GM19099 (cell line): ENCODE results near the gene TRERF1.

Experiments used
- POLR2A ChIP-seq: IDR thresholded peaks from 3 replicates; pipeline ENCODE4 v1.6.1; 2011; ENCODE audit warnings: low read depth; ENCODE audit not compliant: insufficient read length; ENCODE audit errors: extremely low read depth

TRERF1 gene

DNA sequence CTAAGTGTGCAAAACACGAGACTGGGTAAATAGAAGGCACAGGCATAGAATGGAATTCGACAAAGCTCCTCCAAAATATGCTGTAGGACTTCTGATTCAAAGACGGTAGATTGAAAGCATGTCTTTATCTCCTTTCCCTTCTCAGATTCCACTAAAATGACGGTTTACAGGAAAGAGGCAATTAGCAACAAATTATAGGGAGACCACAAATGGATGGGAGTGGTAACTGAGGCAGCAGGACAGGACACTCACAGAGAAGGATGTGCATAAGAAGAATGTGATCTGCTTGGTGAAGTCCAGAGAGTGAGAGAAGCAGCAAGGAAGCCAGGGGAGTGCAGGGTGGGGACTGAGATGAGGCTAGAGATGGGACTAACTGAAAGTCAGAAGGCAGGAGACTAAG lies 120.7 kb downstream of the TRERF1 start:
- TF ChIP-seq POLR2A = no peak

DNA sequence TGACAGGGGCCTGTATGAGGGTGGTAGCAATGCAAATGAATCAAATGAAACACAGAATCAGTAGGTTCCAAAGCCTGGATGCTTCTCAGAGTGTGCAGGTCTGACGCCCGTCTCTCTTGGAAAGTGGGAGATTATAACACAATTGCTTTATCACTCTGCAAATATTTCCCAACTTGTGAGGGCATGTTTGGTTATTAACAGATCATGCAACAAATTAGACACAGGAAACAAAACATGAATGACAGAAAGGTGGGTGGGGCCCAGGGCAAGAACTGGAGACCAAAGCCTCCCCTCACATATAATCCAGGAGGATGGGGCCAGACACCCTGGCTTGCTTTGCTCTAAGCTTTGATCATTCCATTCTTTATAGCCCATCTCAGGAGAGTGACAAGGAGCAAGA lies 125.5 kb downstream of the TRERF1 start:
- TF ChIP-seq POLR2A = no peak

- TF ChIP-seq POLR2A = no peak
Measured at GRCh38 chr6:42322676-42323075, 129.1 kb downstream of the TRERF1 start.

GRCh38 chr6:42321976-42322375 lies 129.8 kb downstream of the TRERF1 start:
- TF ChIP-seq POLR2A = no peak

GRCh38 chr6:42320762-42321161 lies 131.0 kb downstream of the TRERF1 start:
- no peak for TF ChIP-seq POLR2A

GRCh38 chr6:42318480-42318879 lies 133.2 kb downstream of the TRERF1 start:
- TF ChIP-seq POLR2A = no peak

DNA sequence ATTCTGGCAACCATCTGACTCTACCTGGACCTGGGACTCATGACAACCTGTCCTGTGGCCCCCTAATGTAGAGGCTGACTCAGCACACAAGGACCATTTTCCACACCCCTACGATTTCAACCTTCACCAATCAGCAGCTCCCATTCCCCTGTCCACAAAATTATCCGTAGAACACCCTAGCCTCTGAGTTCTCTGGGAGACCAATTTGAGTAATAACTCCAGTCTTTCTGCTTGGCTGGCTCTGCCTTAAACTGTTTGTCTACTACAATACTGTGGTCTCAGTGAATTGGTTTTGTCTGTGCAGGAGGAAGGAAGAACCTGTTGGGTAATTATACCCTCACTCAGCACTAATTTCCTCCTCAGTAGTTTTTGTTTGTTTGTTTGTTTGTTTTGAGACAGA lies 134.7 kb downstream of the TRERF1 start:
- TF ChIP-seq POLR2A = no peak

DNA sequence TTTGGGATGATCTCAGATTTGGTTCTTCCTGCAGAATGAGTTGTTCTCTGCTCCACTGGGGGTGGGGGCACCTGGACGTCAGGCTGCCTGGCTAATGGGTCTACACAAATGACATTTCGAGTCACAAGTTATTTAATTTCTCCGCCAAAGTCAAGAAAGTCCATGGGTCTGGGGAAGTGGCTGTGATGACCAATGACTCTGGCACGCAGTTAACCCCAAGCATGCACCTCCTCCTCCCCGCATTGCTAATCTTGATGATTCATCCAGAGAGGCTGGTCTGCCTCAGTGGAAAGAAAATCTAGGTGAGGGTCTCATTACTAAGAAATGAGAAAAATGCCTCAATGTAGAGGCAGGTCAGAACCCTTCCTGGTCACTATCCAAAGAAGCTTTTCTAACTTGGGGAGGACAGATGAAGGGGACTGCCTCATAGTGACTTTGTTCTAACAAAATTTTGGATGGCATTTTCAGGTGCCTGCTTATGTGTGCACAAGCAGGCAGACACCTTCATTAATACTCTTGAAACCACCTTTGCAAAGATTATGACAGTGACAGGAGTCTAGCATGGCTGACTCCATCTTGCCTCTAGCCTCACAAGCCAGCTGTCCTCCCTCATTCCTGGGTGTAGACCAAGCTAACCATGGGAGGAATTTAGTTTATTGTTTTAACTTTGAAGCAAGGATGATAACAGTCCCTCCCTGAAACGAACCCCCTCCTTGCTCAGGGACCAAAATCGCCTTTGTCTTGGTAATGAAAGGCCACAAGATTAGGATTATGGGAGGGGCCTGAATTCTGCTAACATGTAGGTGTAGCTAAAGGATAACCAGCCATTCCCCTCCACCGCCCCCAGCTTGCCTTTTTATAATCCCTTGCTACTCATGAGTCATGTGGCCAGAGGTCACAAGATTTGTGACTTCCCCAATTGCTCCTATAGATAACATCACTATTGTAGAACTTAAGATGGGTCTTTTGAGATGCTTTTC lies 135.4 kb downstream of the TRERF1 start:
- TF ChIP-seq POLR2A = no peak

GRCh38 chr6:42315259-42315990 lies 136.3 kb downstream of the TRERF1 start:
- no peak for TF ChIP-seq POLR2A

DNA sequence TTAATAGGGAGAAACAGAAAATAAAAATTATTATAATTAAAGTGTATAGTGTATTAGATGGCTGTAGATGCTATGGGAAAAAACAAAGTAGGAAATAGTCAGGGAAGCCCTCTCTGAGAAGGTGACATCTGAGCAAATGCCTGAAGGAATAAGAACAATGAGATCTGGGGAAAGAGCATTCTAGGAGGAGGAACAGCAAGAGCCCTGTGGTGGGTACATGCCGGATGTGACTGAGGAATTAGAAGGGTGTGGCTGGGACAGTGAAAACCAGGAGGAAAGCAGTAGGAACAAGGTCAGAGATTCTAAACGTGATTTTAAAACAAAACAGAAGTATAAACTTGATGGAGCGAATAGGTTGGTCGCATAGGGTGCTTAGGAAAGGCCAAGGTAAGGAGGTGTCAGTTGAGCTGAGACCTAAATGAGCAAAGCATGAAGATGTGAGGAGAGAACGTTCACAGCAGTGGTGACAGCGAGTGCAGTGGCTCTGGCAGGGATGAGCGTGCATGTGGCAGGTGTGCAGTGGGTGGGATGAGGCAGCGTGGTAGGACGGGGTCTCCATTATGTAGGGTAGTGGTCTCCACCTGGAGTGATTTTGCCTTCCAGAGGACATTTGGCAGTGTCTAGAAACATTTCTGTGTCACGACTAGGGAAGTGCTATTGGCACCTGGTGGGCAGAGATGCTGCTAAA lies 137.0 kb downstream of the TRERF1 start:
- no peak for TF ChIP-seq POLR2A

GRCh38 chr6:42313941-42314570 lies 137.7 kb downstream of the TRERF1 start:
- no peak for TF ChIP-seq POLR2A

GRCh38 chr6:42313038-42313437 lies 138.7 kb downstream of the TRERF1 start:
- TF ChIP-seq POLR2A = no peak

DNA sequence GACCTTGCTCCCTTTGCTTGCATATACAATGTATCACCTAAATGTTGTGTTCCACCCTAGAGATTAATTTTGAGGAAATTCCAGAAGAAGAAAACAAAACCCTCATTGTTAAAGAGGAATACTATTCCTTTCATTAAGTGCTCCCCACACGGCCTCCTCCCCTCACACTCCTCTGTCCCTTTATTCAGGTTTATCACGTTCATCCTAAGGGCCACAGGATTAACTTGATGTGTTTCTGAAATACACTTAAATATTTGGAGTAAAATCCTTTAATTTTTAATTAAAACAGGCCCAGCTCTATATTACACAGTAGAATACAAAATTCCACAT lies 144.6 kb downstream of the TRERF1 start:
- TF ChIP-seq POLR2A = no peak

- TF ChIP-seq POLR2A = no peak
Measured at GRCh38 chr6:42306439-42307140, 145.1 kb downstream of the TRERF1 start.
